Gastroesophageal sphincter (tissue), 3 donors: ENCODE results near the gene NAALADL2.

Experiments used
- POLR2A ChIP-seq, 2 donors: fragments of 450-650 bp; IDR thresholded peaks; one replicate each; pipeline ENCODE4 v1.6.1; 2017; ENCODE audit warnings: antibody characterized with exemption in 2 of 2, mild to moderate bottlenecking in 2 of 2, moderate library complexity in 1 of 2
- POLR2AphosphoS5 ChIP-seq: sonication (generic); formaldehyde crosslinking; IDR thresholded peaks from one replicate; pipeline ENCODE4 v1.6.1; 2017; ENCODE audit warnings: antibody characterized with exemption
- TF ChIP-seq, protein P1 (sequence below), 4 experiments: fragments of 200-600 bp in 2 of 4; fragments of 450-650 bp in 2 of 4; sonication (generic) in 1 of 4; IDR thresholded peaks; one replicate each; pipeline ENCODE4 v1.5.1; 2017 to 2019; ENCODE audit warnings: antibody characterized with exemption in 4 of 4, mild to moderate bottlenecking in 2 of 4, moderate library complexity in 2 of 4

DNA sequence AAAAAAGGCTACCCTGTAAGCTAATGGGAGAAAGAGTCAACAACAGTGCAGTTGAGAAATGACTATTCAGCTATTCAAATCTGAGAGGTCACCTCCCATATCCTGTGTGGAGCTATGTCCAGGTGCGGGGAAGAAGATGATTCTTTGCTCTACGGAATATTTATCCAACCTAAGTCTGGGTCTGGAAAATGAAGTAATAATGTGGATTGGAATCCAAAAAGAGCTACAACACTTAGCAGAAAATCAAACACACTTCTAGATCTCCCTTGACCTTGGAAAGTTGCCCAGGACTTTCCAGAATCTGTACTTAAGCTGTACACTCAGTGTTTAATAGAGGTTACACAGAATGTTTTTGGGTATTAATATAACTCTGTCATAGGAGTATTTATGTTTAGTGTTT, 251.9 kb downstream of the NAALADL2 start:
- TF ChIP-seq, protein P1, sequence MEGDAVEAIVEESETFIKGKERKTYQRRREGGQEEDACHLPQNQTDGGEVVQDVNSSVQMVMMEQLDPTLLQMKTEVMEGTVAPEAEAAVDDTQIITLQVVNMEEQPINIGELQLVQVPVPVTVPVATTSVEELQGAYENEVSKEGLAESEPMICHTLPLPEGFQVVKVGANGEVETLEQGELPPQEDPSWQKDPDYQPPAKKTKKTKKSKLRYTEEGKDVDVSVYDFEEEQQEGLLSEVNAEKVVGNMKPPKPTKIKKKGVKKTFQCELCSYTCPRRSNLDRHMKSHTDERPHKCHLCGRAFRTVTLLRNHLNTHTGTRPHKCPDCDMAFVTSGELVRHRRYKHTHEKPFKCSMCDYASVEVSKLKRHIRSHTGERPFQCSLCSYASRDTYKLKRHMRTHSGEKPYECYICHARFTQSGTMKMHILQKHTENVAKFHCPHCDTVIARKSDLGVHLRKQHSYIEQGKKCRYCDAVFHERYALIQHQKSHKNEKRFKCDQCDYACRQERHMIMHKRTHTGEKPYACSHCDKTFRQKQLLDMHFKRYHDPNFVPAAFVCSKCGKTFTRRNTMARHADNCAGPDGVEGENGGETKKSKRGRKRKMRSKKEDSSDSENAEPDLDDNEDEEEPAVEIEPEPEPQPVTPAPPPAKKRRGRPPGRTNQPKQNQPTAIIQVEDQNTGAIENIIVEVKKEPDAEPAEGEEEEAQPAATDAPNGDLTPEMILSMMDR (IDR thresholded peaks at IDR 0.05), result no peak
- TF ChIP-seq POLR2A (IDR thresholded peaks at IDR 0.05) (no peak), POLR2AphosphoS5 (no peak)
